Testis (tissue), 2 donors: ENCODE results near the gene ZBTB5.

Experiments
- CTCF ChIP-seq, 3 experiments: fragments of 450-650 bp in 2 of 3; fragments of 200-600 bp in 1 of 3; sonication (generic) in 1 of 3; IDR thresholded peaks; one replicate each; pipeline ENCODE4 v1.5.1; 2016 to 2019; ENCODE audit warnings: antibody characterized with exemption in 3 of 3, mild to moderate bottlenecking in 2 of 3, moderate library complexity in 1 of 3
- POLR2A ChIP-seq: fragments of 450-650 bp; IDR thresholded peaks from one replicate; pipeline ENCODE4 v1.6.1; 2017; ENCODE audit warnings: antibody characterized with exemption, mild to moderate bottlenecking, moderate library complexity

- TF ChIP-seq CTCF (IDR thresholded peaks at IDR 0.05) = no peak
- no peak for TF ChIP-seq POLR2A
These were observed 47.2 kb downstream of the ZBTB5 start for GRCh38 chr9:37417857-37418618.
